GM21786 (cell line): ENCODE measurements around the gene CARD11.

Experiments
- ATAC-seq: cut with Tn5 transposase; IDR thresholded peaks from one replicate; pipeline ENCODE4 v1.9.1; 2021; ENCODE audit not compliant: unreplicated experiment

CARD11 gene

GRCh38 chr7:2856388-2857169 is 187.1 kb downstream of the CARD11 start:
- ATAC-seq = no peak
